B cell (primary cell): ENCODE measurements around the gene KIF3C.

ENCODE experiments used
- EZH2 ChIP-seq: IDR thresholded peaks from 2 replicates; pipeline ENCODE4 v1.6.1; 2012; ENCODE audit warnings: borderline replicate concordance, low read depth, mild to moderate bottlenecking, moderate library complexity, low read length; ENCODE audit not compliant: insufficient read depth, poor library complexity, severe bottlenecking
- TF ChIP-seq, protein P1 (sequence below): fragments of 200-600 bp; IDR thresholded peaks from one replicate; pipeline ENCODE4 v1.8.0; 2022; ENCODE audit warnings: antibody characterized with exemption, mild to moderate bottlenecking

DNA sequence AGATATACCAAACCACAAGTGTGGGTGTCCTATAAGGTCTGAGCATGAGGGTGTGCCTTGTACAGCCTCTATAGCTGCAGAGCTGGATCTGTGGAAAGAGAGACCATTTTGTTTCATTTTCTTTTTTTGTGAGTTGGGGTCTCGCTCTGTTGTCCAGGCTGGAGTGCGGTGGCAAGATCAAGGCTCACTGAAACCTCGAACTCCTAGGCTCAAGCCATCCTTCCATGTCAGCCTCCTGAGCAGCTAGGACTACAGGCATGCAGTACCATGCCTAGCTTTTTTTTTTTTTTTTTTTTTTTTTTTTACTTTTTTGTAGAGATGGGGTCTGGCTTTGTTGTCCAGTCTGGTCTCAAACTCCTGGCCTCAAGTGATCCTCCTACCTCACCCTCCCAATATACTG, 10.7 kb downstream of the KIF3C start:
- TF ChIP-seq EZH2 = no peak
- TF ChIP-seq, protein P1, sequence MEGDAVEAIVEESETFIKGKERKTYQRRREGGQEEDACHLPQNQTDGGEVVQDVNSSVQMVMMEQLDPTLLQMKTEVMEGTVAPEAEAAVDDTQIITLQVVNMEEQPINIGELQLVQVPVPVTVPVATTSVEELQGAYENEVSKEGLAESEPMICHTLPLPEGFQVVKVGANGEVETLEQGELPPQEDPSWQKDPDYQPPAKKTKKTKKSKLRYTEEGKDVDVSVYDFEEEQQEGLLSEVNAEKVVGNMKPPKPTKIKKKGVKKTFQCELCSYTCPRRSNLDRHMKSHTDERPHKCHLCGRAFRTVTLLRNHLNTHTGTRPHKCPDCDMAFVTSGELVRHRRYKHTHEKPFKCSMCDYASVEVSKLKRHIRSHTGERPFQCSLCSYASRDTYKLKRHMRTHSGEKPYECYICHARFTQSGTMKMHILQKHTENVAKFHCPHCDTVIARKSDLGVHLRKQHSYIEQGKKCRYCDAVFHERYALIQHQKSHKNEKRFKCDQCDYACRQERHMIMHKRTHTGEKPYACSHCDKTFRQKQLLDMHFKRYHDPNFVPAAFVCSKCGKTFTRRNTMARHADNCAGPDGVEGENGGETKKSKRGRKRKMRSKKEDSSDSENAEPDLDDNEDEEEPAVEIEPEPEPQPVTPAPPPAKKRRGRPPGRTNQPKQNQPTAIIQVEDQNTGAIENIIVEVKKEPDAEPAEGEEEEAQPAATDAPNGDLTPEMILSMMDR = no peak
